ENCODE data around the gene SLC44A3. TPM values are rescaled to one million over a fixed set of nuclear protein-coding genes. Genes with fewer than 3 reads are reported as not detected.

Gene SLC44A3
- total and polyA plus RNA-seq, 2 experiments from 2014 or later, result 2.9 to 4.5 TPM

DNA sequence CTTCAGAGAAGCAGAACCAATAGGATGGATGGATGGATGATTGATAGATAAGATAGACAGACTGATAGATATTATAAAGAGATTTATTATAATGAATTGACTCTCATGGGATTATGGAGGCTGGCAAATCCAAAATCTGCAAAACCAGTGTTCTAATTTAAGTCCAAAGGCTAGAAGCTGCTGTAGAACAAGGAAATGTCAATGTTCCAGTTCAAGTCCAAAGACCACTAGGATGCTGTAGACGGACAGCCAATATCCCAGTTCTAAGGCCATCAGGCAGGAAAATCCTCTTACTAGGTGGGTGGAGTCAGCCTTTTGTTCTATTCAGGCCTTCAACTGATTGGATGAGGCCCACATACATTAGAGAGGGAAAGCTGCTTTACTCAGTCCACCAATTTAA lies 4.1 kb upstream of the SLC44A3 start (continued):
- TF ChIP-seq, protein P1, sequence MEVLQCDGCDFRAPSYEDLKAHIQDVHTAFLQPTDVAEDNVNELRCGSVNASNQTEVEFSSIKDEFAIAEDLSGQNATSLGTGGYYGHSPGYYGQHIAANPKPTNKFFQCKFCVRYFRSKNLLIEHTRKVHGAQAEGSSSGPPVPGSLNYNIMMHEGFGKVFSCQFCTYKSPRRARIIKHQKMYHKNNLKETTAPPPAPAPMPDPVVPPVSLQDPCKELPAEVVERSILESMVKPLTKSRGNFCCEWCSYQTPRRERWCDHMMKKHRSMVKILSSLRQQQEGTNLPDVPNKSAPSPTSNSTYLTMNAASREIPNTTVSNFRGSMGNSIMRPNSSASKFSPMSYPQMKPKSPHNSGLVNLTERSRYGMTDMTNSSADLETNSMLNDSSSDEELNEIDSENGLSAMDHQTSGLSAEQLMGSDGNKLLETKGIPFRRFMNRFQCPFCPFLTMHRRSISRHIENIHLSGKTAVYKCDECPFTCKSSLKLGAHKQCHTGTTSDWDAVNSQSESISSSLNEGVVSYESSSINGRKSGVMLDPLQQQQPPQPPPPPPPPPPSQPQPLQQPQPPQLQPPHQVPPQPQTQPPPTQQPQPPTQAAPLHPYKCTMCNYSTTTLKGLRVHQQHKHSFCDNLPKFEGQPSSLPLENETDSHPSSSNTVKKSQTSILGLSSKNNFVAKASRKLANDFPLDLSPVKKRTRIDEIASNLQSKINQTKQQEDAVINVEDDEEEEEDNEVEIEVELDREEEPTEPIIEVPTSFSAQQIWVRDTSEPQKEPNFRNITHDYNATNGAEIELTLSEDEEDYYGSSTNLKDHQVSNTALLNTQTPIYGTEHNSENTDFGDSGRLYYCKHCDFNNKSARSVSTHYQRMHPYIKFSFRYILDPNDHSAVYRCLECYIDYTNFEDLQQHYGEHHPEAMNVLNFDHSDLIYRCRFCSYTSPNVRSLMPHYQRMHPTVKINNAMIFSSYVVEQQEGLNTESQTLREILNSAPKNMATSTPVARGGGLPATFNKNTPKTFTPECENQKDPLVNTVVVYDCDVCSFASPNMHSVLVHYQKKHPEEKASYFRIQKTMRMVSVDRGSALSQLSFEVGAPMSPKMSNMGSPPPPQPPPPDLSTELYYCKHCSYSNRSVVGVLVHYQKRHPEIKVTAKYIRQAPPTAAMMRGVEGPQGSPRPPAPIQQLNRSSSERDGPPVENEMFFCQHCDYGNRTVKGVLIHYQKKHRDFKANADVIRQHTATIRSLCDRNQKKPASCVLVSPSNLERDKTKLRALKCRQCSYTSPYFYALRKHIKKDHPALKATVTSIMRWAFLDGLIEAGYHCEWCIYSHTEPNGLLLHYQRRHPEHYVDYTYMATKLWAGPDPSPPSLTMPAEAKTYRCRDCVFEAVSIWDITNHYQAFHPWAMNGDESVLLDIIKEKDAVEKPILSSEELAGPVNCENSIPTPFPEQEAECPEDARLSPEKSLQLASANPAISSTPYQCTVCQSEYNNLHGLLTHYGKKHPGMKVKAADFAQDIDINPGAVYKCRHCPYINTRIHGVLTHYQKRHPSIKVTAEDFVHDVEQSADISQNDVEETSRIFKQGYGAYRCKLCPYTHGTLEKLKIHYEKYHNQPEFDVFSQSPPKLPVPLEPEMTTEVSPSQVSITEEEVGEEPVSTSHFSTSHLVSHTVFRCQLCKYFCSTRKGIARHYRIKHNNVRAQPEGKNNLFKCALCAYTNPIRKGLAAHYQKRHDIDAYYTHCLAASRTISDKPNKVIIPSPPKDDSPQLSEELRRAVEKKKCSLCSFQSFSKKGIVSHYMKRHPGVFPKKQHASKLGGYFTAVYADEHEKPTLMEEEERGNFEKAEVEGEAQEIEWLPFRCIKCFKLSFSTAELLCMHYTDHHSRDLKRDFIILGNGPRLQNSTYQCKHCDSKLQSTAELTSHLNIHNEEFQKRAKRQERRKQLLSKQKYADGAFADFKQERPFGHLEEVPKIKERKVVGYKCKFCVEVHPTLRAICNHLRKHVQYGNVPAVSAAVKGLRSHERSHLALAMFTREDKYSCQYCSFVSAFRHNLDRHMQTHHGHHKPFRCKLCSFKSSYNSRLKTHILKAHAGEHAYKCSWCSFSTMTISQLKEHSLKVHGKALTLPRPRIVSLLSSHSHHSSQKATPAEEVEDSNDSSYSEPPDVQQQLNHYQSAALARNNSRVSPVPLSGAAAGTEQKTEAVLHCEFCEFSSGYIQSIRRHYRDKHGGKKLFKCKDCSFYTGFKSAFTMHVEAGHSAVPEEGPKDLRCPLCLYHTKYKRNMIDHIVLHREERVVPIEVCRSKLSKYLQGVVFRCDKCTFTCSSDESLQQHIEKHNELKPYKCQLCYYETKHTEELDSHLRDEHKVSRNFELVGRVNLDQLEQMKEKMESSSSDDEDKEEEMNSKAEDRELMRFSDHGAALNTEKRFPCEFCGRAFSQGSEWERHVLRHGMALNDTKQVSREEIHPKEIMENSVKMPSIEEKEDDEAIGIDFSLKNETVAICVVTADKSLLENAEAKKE (CRISPR knock-in tag; IDR thresholded peaks at IDR 0.05), result no peak
- TF ChIP-seq NANOG (IDR thresholded peaks at IDR 0.05; ENCODE audit: borderline replicate concordance) (no peak), EZH2phosphoT487 (IDR thresholded peaks at IDR 0.05; ENCODE audit: unreplicated experiment) (no peak)

- H3K4me3 Mint-ChIP-seq, result no peak overlapping the region
- Histone ChIP-seq H3K79me2 (replicated peaks; ENCODE audit: insufficient read depth) (no peaks in the 10 kb centered on the region), H4K20me1 (replicated peaks; ENCODE audit: insufficient read depth) (no peaks in the 10 kb centered on the region)
- TF ChIP-seq, protein P2, sequence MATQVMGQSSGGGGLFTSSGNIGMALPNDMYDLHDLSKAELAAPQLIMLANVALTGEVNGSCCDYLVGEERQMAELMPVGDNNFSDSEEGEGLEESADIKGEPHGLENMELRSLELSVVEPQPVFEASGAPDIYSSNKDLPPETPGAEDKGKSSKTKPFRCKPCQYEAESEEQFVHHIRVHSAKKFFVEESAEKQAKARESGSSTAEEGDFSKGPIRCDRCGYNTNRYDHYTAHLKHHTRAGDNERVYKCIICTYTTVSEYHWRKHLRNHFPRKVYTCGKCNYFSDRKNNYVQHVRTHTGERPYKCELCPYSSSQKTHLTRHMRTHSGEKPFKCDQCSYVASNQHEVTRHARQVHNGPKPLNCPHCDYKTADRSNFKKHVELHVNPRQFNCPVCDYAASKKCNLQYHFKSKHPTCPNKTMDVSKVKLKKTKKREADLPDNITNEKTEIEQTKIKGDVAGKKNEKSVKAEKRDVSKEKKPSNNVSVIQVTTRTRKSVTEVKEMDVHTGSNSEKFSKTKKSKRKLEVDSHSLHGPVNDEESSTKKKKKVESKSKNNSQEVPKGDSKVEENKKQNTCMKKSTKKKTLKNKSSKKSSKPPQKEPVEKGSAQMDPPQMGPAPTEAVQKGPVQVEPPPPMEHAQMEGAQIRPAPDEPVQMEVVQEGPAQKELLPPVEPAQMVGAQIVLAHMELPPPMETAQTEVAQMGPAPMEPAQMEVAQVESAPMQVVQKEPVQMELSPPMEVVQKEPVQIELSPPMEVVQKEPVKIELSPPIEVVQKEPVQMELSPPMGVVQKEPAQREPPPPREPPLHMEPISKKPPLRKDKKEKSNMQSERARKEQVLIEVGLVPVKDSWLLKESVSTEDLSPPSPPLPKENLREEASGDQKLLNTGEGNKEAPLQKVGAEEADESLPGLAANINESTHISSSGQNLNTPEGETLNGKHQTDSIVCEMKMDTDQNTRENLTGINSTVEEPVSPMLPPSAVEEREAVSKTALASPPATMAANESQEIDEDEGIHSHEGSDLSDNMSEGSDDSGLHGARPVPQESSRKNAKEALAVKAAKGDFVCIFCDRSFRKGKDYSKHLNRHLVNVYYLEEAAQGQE (IDR thresholded peaks at IDR 0.05; ENCODE audit: unreplicated experiment), result no peak
- TF ChIP-seq NANOG (IDR thresholded peaks at IDR 0.05; ENCODE audit: borderline replicate concordance), result no peak
- TF ChIP-seq EZH2phosphoT487 (IDR thresholded peaks at IDR 0.05; ENCODE audit: unreplicated experiment), result no peak
- TF ChIP-seq, protein P1 (CRISPR knock-in tag; IDR thresholded peaks at IDR 0.05), result no peak
- no peak for TF ChIP-seq ZNF331 (CRISPR knock-in tag; IDR thresholded peaks at IDR 0.05; ENCODE audit: low read depth)
Observed at GRCh38 chr1:94817712-94818111, 2.4 kb upstream of the SLC44A3 start.

More at GRCh38 chr1:94817712-94818111, 2.4 kb upstream of the SLC44A3 start:
- no peak overlapping the region for H3K27ac ChIP-seq (ENCODE audit: low read depth)
- peaks cover 13% of the 10 kb centered on the region for H3K9me3 Mint-ChIP-seq
- no peak overlapping the region for H2AFZ ChIP-seq
- peaks cover 8% of the 10 kb centered on the region for H3K27me3 ChIP-seq (ENCODE audit: insufficient read depth)
- peaks cover 29% of the 10 kb centered on the region for H3K36me3 Mint-ChIP-seq (ENCODE audit: low read depth)
- ATAC-seq (no peak), DNase-seq (ENCODE audit: low spot score) (no peak)
- H3K27me3 Mint-ChIP-seq (ENCODE audit: insufficient read depth, low read depth, poor library complexity), result peaks cover 2% of the 10 kb centered on the region
- H3K9me2 ChIP-seq (ENCODE audit: insufficient read depth), result no peaks in the 10 kb centered on the region
- no peak overlapping the region for H3K27ac Mint-ChIP-seq
- peaks cover 5% of the 10 kb centered on the region; the same call in 1 of the 2 replicates for H3K36me3 ChIP-seq (ENCODE audit: insufficient read depth)
- H3K4me2 ChIP-seq, result no peak overlapping the region
- no peak overlapping the region for H3K4me3 ChIP-seq
- H3K4me1 ChIP-seq (ENCODE audit: insufficient read depth), result peaks cover 14% of the 10 kb centered on the region
- H3K4me1 Mint-ChIP-seq, result peaks cover 20% of the 10 kb centered on the region
- 0 out of 2 replicates have a peak, but pooled peaks cover 3% of the 10 kb centered on the region for H3F3A ChIP-seq (replicated peaks; ENCODE audit: low read depth)

All from GM23338 (cell line).